GM20000 (cell line): Measurements from ENCODE around the gene CEP85L.

Source experiments
- DNase-seq: peaks from one replicate; pipeline ENCODE4 v3.0.0; 2012; ENCODE audit warnings: low spot score
- CTCF ChIP-seq: IDR thresholded peaks from 2 replicates; pipeline ENCODE4 v1.5.1; 2012; ENCODE audit warnings: mild to moderate bottlenecking, control low read depth; ENCODE audit errors: extremely low read depth, missing control alignments

Gene CEP85L

GRCh38 chr6:118683881-118684872 is 32.8 kb upstream of the CEP85L start:
- TF ChIP-seq CTCF: no peak
- DNase-seq: no peak

GRCh38 chr6:118680452-118681095 is 29.2 kb upstream of the CEP85L start:
- no peak for TF ChIP-seq CTCF
- DNase-seq: no peak

GRCh38 chr6:118679327-118679901 is 28.0 kb upstream of the CEP85L start:
- no peak for DNase-seq

GRCh38 chr6:118678866-118679265 is 27.5 kb upstream of the CEP85L start:
- no peak for TF ChIP-seq CTCF
- no peak for DNase-seq

More at GRCh38 chr6:118679327-118679901, 28.0 kb upstream of the CEP85L start:
- no peak for TF ChIP-seq CTCF

GRCh38 chr6:118677193-118677592 is 25.8 kb upstream of the CEP85L start:
- no peak for TF ChIP-seq CTCF
- DNase-seq: no peak

GRCh38 chr6:118675225-118675624 is 23.8 kb upstream of the CEP85L start:
- no peak for DNase-seq
- TF ChIP-seq CTCF: no peak

GRCh38 chr6:118674772-118675171 is 23.4 kb upstream of the CEP85L start:
- DNase-seq: no peak
- no peak for TF ChIP-seq CTCF
